H9 (cell line): Measurements from ENCODE around the gene CCDC182. TPM values are rescaled to one million over a fixed set of nuclear protein-coding genes. Genes with fewer than 3 reads are reported as not detected.

Experiments used
- DNase-seq: peaks from one replicate; pipeline ENCODE4 v3.0.0-alpha.2; 2017
- H2AFZ ChIP-seq: one replicate; pipeline ENCODE4 v1.6.1; 2013; ENCODE audit warnings: mild to moderate bottlenecking, low read length, control low read depth, moderate library complexity
- H2AK5ac ChIP-seq: 2 replicates; pipeline ENCODE4 v1.6.1; 2013; ENCODE audit warnings: low read length, control low read depth, mixed read lengths; ENCODE audit not compliant: insufficient read length
- H2BK120ac ChIP-seq: one replicate; pipeline ENCODE4 v1.6.1; 2013; ENCODE audit warnings: low read depth, mild to moderate bottlenecking, low read length, control low read depth, inconsistent platforms; ENCODE audit not compliant: poor library complexity, severe bottlenecking
- H2BK12ac ChIP-seq: 2 replicates; pipeline ENCODE4 v1.6.1; 2013; ENCODE audit warnings: low read length, control low read depth, mixed read lengths, low read depth; ENCODE audit not compliant: insufficient read length
- H2BK15ac ChIP-seq: 2 replicates; pipeline ENCODE4 v1.6.1; 2013; ENCODE audit warnings: low read depth, low read length, control low read depth
- H2BK20ac ChIP-seq: one replicate; pipeline ENCODE4 v1.6.1; 2013; ENCODE audit warnings: low read depth, mild to moderate bottlenecking, low read length, control low read depth, inconsistent platforms; ENCODE audit not compliant: poor library complexity, severe bottlenecking
- H2BK5ac ChIP-seq: 2 replicates; pipeline ENCODE4 v1.6.1; 2013; ENCODE audit warnings: low read length, control low read depth, mixed read lengths; ENCODE audit not compliant: insufficient read length
- H3K14ac ChIP-seq: 2 replicates; pipeline ENCODE4 v1.6.1; 2013; ENCODE audit warnings: low read length, control low read depth; ENCODE audit not compliant: insufficient read depth
- H3K18ac ChIP-seq: 2 replicates; pipeline ENCODE4 v1.6.1; 2013; ENCODE audit warnings: low read depth, mild to moderate bottlenecking, mixed read lengths, low read length, control low read depth; ENCODE audit not compliant: insufficient read length
- H3K23ac ChIP-seq: 2 replicates; pipeline ENCODE4 v1.6.1; 2013; ENCODE audit warnings: low read length, control low read depth, mixed read lengths, low read depth; ENCODE audit not compliant: insufficient read length
- H3K23me2 ChIP-seq: 2 replicates; pipeline ENCODE4 v1.6.1; 2013; ENCODE audit warnings: low read depth, mild to moderate bottlenecking, mixed read lengths, low read length, control low read depth; ENCODE audit not compliant: insufficient read length, poor library complexity, severe bottlenecking
- H3K27ac ChIP-seq: 2 replicates; pipeline ENCODE4 v1.5.1; 2013; ENCODE audit warnings: low read length, control low read depth, mixed read lengths, low read depth; ENCODE audit not compliant: insufficient read length
- H3K27me3 ChIP-seq: 2 replicates; pipeline ENCODE4 v1.6.1; 2013; ENCODE audit warnings: low read length, control low read depth, inconsistent platforms; ENCODE audit not compliant: insufficient read depth
- H3K4ac ChIP-seq: 2 replicates; pipeline ENCODE4 v1.6.1; 2013; ENCODE audit warnings: low read depth, mild to moderate bottlenecking, control low read depth, inconsistent platforms, low read length, moderate library complexity
- H3K4me1 ChIP-seq: 2 replicates; pipeline ENCODE4 v1.6.1; 2013; ENCODE audit warnings: low read length, control low read depth, inconsistent platforms; ENCODE audit not compliant: insufficient read depth
- H3K4me2 ChIP-seq: 2 replicates; pipeline ENCODE4 v1.6.1; 2013; ENCODE audit warnings: low read length, control low read depth, mixed read lengths; ENCODE audit not compliant: insufficient read length, insufficient read depth
- H3K56ac ChIP-seq: 2 replicates; pipeline ENCODE4 v1.6.1; 2013; ENCODE audit warnings: low read depth, mild to moderate bottlenecking, mixed read lengths, low read length, control low read depth; ENCODE audit not compliant: insufficient read length
- H3K79me1 ChIP-seq: 2 replicates; pipeline ENCODE4 v1.6.1; 2013; ENCODE audit warnings: low read depth, mild to moderate bottlenecking, moderate library complexity, low read length, control low read depth, inconsistent platforms; ENCODE audit not compliant: insufficient read depth, poor library complexity, severe bottlenecking
- H3K79me2 ChIP-seq: 2 replicates; pipeline ENCODE4 v1.6.1; 2013; ENCODE audit warnings: low read length, control low read depth, inconsistent platforms; ENCODE audit not compliant: insufficient read depth
- H3K9ac ChIP-seq: 2 replicates; pipeline ENCODE4 v1.6.1; 2013; ENCODE audit warnings: low read length, control low read depth, mixed read lengths; ENCODE audit not compliant: insufficient read length; ENCODE audit errors: extremely low read depth
- H3K9me3 ChIP-seq: one replicate; pipeline ENCODE4 v1.6.1; 2013; ENCODE audit warnings: low read depth, low read length, inconsistent platforms; ENCODE audit not compliant: control insufficient read depth
- H3T11ph ChIP-seq: one replicate; pipeline ENCODE4 v1.6.1; 2013; ENCODE audit warnings: mild to moderate bottlenecking, low read length, control low read depth, inconsistent platforms
- H4K20me1 ChIP-seq: one replicate; pipeline ENCODE4 v1.6.1; 2013; ENCODE audit not compliant: control insufficient read depth, insufficient read length, insufficient read depth
- H4K5ac ChIP-seq: 2 replicates; pipeline ENCODE4 v1.6.1; 2013; ENCODE audit warnings: low read depth, mild to moderate bottlenecking, mixed read lengths, low read length, control low read depth; ENCODE audit not compliant: insufficient read length
- H4K8ac ChIP-seq: replicated peaks from 2 replicates; pipeline ENCODE4 v1.6.1; 2013; ENCODE audit warnings: low read length, control low read depth, mixed read lengths, low read depth; ENCODE audit not compliant: insufficient read length
- H4K91ac ChIP-seq: 2 replicates; pipeline ENCODE4 v1.6.1; 2013; ENCODE audit warnings: low read depth, mild to moderate bottlenecking, moderate library complexity, mixed read lengths, low read length, control low read depth; ENCODE audit not compliant: insufficient read length
- H3K27ac Mint-ChIP-seq, 3 experiments: 2 replicates in 2 of 3; 3 replicates in 1 of 3; pipeline ENCODE4 v1.8.0; 2020 to 2021; ENCODE audit warnings: mixed read lengths in 3 of 3, mild to moderate bottlenecking in 1 of 3, moderate library complexity in 1 of 3
- H3K27me3 Mint-ChIP-seq: 2 replicates; pipeline ENCODE4 v1.8.0; 2021; ENCODE audit warnings: low read depth, mild to moderate bottlenecking, moderate library complexity, mixed read lengths
- H3K36me3 Mint-ChIP-seq, 3 experiments: 2 replicates in 2 of 3; 3 replicates in 1 of 3; pipeline ENCODE4 v1.8.0; 2020 to 2021; ENCODE audit warnings: low read depth in 3 of 3, mixed read lengths in 3 of 3; ENCODE audit not compliant: insufficient read depth in 1 of 3
- H3K4me1 Mint-ChIP-seq, 2 experiments: 2 replicates each; pipeline ENCODE4 v1.8.0; 2020; ENCODE audit warnings: mixed read lengths in 2 of 2
- H3K4me3 Mint-ChIP-seq, 2 experiments: 2 replicates in 1 of 2; 3 replicates in 1 of 2; pipeline ENCODE4 v1.8.0; 2020 to 2021; ENCODE audit warnings: mild to moderate bottlenecking in 2 of 2, mixed read lengths in 2 of 2, moderate library complexity in 1 of 2
- H3K9me3 Mint-ChIP-seq, 2 experiments: 2 replicates in 1 of 2; 3 replicates in 1 of 2; pipeline ENCODE4 v1.8.0; 2020; ENCODE audit warnings: mild to moderate bottlenecking in 2 of 2, mixed read lengths in 2 of 2, moderate library complexity in 1 of 2
- CTCF ChIP-seq: fragments of 200-600 bp; sonication (generic); conservative IDR thresholded peaks from 3 replicates; pipeline ENCODE4 v1.8.0; 2021; ENCODE audit warnings: antibody characterized with exemption, mild to moderate bottlenecking
- WGBS: extraction: QIAGEN DNeasy Blood & Tissue Kit; methylation state at CpG from one replicate; pipeline ENCODE4 v1.1.7; 2013; ENCODE audit warnings: missing lambda C conversion rate, low lambda C conversion rate, mixed read lengths; ENCODE audit not compliant: insufficient read length; ENCODE audit errors: extremely low coverage; 5-methylcytosine and 5-hydroxymethylcytosine counted together
- total RNA-seq: library from RNA; stranded (reverse); gene quantifications from 2 replicates; pipeline ENCODE4 v1.2.1, GENCODE V29; 2021

Gene CCDC182
- total RNA-seq, 1 experiment from 2014 or later, result not detected

- Histone ChIP-seq H3K9ac (no peak overlapping the region), H2BK15ac (no peak overlapping the region), H3T11ph (no peak overlapping the region), H2BK20ac (no peak overlapping the region), H3K4ac (no peak overlapping the region), H3K23ac (no peak overlapping the region), H3K27me3 (no peaks in the 10 kb centered on the region), H4K8ac (no peak overlapping the region), H3K56ac (no peak overlapping the region), H3K27ac (no peak overlapping the region), H2BK5ac (no peak overlapping the region), H2BK12ac (no peak overlapping the region), H2AK5ac (no peak overlapping the region), H3K79me1 (no peaks in the 10 kb centered on the region), H3K4me2 (no peak overlapping the region), H3K14ac (no peak overlapping the region), H3K9me3 (no peaks in the 10 kb centered on the region), H3K4me1 (no peaks in the 10 kb centered on the region), H2AFZ (no peak overlapping the region), H4K91ac (no peak overlapping the region), H3K23me2 (no peaks in the 10 kb centered on the region), H4K20me1 (no peaks in the 10 kb centered on the region), H3K18ac (no peak overlapping the region), H4K5ac (no peak overlapping the region), H2BK120ac (no peak overlapping the region), H3K79me2 (no peaks in the 10 kb centered on the region)
- no peak for TF ChIP-seq CTCF
- no peak for DNase-seq
- WGBS, result no CpG with 5 or more reads among the region's 1 CpG
- Mint-ChIP-seq H3K27ac (no peak overlapping the region), H3K4me1 (peaks cover 22 to 31% of the 10 kb centered on the region in 2 experiments), H3K27me3 (peaks cover 16% of the 10 kb centered on the region), H3K4me3 (no peak overlapping the region), H3K36me3 (no peaks in the 10 kb centered on the region), H3K9me3 (no peaks in the 10 kb centered on the region)
These were observed 40.7 kb downstream of the CCDC182 start for GRCh38 chr17:57704448-57704847.
